HTERT RPE-1 (cell line): ENCODE data around the gene GRIK4.

ENCODE experiments used
- in situ Hi-C: fragments of 300-500 bp; cut with MboI; formaldehyde crosslinking; loops from 4 replicates; pipeline ENCODE4 v1.14.3; 2020; ENCODE audit warnings: low sequenced_read_pairs

GRIK4 gene

DNA sequence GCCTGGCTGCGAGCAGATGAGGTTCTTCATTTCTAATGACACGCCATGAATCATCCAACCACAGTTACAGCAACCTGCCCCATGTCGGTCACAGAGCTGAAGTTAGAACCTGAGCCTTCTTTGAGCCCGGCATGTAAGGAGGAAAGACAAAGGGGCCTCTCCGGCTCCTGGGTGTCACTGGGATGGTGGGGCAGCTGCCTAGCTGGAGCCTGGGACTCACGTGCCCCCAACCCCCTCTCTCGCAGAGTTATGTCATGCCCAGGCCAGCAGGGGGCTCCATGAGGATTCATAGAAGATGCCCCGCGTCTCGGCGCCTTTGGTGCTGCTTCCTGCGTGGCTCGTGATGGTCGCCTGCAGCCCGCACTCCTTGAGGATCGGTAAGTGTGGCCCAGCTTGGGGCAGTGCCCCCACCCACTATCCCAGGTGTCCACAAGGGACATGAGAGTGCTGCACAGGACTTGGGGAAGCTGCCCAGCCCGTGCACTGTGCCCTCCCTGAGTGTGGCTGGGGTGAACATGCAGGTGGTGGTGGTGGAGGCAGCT is 148.5 kb downstream of the GRIK4 start:
- in situ Hi-C loops, result no loop called here

- in situ Hi-C loops, result no loop called here
Measured at GRCh38 chr11:120662071-120662676, 150.6 kb downstream of the GRIK4 start.

DNA sequence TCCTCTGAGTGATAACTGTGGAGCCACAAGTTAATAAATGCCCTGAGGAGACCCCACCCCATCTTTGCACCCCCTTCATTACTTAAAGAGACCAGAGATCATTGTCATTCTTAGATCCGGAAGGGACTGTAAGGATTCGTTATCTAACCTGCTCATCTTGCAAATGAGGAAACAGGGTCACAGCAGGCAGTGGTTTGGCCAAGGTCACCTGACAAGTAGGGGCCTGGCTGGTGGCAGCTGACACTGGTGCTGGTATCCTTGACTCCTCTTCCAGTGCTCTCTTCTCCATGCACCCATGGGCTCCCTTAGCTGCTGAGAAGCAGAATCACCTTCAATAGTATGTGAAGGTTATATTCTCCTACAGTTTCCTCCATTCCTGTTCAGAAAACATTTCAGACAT is 151.6 kb downstream of the GRIK4 start:
- in situ Hi-C loops, result no loop called here

DNA sequence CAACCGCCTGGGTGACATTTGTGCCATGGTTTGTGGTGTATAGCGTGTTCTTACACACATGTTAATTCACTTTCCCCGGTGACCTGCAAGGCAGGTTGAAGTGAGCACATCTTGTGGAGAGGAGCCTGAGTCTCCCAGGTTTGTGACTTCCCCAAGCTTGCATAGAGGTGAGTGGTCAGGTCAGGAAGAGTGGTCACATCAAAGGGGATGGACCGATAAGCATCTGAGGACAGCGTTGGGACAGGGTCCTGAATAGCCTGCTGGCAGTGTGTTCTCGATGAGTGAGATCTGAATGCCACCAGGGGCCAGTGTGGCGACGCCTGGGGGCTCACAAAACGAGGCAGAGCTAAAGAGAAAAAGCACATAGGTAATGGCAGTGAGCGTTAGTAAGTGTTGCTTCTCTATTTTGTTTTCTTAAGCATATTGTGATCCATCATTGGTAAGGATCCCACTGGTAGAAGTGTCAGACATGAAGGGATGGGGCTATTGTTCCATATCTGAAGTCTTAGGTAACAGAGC is 154.6 kb downstream of the GRIK4 start:
- in situ Hi-C loops, result no loop called here

GRCh38 chr11:120667281-120667680 is 155.7 kb downstream of the GRIK4 start:
- in situ Hi-C loops, result no loop called here

DNA sequence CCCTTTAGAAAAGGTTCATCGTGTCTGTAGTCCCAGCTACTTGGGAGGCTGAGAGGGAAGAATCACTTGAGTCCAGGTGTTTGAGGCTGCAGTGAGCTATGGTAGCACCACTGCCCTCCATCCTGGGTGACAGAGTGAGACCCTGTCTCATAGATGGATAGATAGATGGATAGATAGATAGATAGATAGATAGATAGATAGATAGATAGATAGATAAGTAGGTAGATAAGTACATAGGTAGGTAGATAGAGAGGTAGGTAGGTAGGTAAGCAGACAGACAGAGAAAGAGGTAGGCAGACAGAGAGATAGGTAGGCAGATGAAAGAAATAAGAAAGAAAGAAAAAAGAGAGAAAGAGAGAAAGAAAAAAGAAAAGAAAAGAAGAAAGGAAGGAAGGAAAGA is 156.4 kb downstream of the GRIK4 start:
- in situ Hi-C loops, result no loop called here

DNA sequence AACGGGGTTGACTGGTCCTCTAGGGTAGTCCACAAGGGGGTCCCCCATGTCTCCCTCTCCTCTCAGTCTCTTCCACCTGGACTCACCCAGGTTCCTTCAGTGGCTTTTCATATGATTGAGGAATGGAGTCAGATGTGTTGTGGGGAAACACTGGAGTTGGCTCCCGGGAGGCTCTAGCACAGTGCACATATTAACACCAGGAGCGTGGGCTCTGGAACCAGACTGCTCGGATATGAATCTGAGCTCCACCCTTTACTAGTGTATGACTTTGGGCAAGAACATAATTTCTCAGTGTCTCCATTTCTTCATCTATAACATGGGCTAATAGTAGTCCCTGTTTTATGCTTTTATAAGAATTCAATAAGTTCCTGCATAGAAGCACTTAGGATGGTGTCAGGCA is 157.0 kb downstream of the GRIK4 start:
- in situ Hi-C loops, result no loop called here

DNA sequence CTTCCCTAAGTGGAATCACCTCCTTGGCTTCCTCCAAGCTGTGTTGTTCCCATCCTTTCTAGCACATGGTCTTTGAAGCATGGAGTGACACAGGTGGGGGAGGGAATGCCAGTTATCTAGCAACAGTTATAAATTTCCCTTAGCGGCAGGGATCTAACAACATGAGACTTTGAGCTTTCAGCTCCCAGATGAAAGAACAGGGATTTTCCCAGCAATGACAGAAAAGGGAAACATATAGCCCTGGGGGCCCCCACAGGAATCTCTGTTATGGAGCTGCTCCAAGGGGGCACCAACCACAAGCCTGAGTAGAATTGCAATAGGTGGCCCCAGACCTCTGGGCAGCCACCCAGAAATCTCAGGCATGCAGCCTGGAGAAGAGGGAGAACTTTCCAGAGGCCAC is 163.0 kb downstream of the GRIK4 start:
- in situ Hi-C loops, result no loop called here

DNA sequence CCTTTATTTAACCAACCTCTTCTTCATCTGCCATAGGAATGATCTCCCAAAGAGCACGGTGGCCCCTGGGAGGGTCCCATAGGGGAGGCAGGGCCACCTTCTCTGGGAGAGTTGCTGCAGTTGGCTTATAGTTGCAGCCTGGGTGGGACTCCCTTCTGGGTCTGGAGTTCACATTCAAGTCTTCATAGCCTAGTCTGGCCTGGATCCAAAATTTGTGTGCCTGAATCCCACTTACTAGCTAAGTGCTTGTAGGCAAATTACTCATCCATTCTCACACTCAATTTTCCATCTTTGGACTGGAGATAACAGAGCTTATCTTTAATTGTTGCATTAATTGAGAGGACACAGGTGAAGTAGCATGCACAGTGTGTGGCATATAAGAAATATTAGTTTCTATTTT is 163.6 kb downstream of the GRIK4 start:
- in situ Hi-C loops, result no loop called here

GRCh38 chr11:120676991-120677390 is 165.4 kb downstream of the GRIK4 start:
- in situ Hi-C loops, result no loop called here

DNA sequence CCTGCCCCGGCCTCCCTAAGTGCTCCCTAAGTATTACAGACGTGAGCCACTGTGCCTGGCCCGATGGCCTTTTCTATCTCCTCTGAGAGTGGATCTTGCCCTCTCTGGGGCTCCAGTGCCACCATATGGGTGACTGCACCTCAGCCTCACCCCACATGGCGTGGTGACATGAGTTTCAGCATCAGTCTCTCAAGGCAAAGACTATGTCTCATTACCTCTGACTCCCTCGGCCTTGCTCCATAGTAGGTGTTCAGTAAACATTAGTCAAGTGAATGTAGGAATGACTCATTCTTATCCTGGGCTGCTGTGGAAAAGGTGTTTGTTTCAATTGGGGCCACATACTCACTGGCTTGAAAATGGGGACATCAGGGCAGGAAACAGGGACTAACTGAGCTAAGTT is 168.8 kb downstream of the GRIK4 start:
- in situ Hi-C loops, result no loop called here

DNA sequence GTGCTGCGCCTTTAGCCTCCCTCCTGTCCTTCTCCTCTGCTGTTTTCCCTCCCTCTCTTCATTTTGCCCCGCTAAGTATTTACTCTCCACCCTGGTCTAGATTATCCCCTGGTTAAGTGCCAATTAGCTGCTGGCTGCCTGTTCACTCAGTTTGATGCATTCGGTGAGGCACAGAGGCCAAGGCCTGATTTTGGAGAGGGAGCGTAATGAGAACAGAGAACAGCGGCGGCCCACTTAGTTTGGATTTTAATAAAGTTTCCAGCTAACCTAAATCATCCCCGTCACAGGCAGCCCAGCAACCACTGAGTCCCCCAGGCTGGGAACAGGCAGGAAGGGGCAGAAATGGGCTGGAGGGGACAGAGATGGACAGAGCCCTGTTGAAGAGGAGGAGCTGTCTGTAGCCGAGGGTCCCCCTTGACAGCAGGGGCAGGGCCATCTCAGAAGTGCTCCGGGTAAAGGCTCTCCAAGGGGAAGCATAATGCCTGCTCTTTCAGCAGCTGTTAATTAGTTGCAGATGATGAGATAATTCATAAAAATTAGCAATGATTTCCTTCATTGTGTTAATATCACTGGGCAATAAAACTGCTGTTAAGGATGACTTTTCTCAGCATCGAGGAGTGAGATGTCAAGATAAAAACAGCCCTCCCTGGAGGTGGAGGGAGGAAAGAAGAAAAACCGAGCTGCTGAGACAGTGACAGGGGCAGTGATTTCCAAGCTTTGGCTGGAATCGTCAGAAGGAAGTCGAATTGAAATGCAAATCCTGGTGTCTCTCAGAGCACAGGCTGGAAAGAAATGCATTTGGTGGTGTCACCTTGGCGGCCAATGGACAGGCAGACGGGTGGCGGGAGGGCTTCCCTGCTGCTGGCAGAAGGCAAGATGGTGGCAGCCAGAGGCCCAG is 170.1 kb downstream of the GRIK4 start:
- in situ Hi-C loops, result no loop called here

GRCh38 chr11:120682332-120682649 is 170.7 kb downstream of the GRIK4 start:
- in situ Hi-C loops, result no loop called here

- in situ Hi-C loops, result no loop called here
Measured at GRCh38 chr11:120682866-120683265, 171.3 kb downstream of the GRIK4 start.

DNA sequence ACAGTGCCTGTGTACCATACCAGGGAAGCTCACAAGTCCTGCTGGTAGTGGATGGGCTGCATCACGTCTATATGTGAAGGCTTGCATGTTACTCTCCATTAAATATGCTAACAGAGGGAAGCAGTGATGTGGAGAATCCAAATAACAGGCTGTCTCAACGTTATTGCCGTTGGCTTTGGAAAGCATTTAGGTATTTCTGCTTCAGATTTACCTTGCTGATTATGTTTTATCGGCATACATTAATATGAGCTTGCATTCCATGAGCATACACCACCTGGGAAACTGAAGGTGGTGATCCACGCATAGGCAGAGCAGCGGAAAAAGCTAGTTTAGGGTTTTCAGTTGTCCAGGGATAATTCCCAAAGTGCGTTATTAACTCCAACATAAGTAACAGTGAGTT is 175.0 kb downstream of the GRIK4 start:
- in situ Hi-C loops, result no loop called here

GRCh38 chr11:120688163-120688562 is 176.6 kb downstream of the GRIK4 start:
- in situ Hi-C loops, result no loop called here

- in situ Hi-C loops, result no loop called here
Measured at GRCh38 chr11:120689596-120690275, 178.2 kb downstream of the GRIK4 start.

- in situ Hi-C loops, result no loop called here
Measured at GRCh38 chr11:120690406-120690805, 178.9 kb downstream of the GRIK4 start.

- in situ Hi-C loops, result no loop called here
Measured at GRCh38 chr11:120694726-120695125, 183.2 kb downstream of the GRIK4 start.

DNA sequence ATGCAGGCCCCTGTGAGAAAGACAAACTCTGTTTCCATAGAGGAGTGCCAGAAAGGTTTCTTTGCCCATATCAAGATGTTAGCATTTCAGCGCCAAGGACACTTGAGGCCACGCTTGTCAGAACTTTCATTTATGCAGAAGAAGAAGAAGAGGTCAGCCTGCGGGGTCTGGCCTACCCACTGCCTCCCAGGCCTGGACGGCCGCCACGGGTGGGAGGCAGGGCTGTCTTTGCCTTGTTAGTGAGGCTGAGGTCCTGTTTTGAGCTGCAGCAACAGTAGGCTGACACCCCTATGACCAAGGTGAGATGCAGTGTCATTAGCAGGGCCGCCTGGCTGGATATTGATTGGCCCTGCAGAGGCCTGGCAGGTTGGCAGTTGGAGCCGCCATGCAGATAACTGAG is 183.9 kb downstream of the GRIK4 start:
- in situ Hi-C loops, result no loop called here

GRCh38 chr11:120695939-120696338 is 184.4 kb downstream of the GRIK4 start:
- in situ Hi-C loops, result no loop called here
